GM18951 (cell line): ENCODE data around the gene SEMA3D.

Source experiments
- POLR2A ChIP-seq: IDR thresholded peaks from 4 replicates; pipeline ENCODE4 v1.6.1; 2011; ENCODE audit warnings: mild to moderate bottlenecking; ENCODE audit not compliant: insufficient read length, insufficient read depth; ENCODE audit errors: extremely low read depth
- in situ Hi-C: fragments of 300-500 bp; cut with MboI; formaldehyde crosslinking; loops from one replicate; pipeline ENCODE4 v1.12.0; 2022; ENCODE audit warnings: low sequenced_read_pairs, mixed read lengths, inconsistent platforms; ENCODE audit not compliant: unreplicated experiment

SEMA3D gene

DNA sequence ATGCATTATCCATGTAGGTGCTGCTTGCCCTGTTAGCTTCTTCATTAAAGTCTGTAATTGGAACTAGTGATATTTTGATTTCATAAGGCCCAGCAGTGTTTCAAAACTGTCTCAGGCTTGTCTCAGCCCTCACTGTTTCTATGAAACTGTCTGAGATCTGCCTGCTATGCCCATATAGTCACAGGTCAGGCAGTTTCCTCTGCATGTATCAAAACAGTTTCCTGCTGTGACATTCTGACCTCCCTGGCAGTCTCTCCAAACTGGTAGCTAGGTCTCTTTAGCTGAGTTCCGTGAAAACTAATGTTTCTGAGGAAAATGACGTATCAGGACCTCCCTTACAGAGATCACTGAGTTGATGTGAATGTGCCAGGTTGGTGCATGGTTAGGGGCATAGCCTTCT lies 18.9 kb upstream of the SEMA3D start:
- TF ChIP-seq POLR2A: no peak
- in situ Hi-C loops: no loop called here

GRCh38 chr7:85204496-85204895 lies 17.6 kb upstream of the SEMA3D start:
- TF ChIP-seq POLR2A: no peak
- in situ Hi-C loops: no loop called here

GRCh38 chr7:85204061-85204460 lies 17.2 kb upstream of the SEMA3D start:
- no peak for TF ChIP-seq POLR2A
- in situ Hi-C loops: no loop called here

- in situ Hi-C loops: no loop called here
- TF ChIP-seq POLR2A: no peak
These were observed 14.4 kb upstream of the SEMA3D start for GRCh38 chr7:85201209-85201608.

DNA sequence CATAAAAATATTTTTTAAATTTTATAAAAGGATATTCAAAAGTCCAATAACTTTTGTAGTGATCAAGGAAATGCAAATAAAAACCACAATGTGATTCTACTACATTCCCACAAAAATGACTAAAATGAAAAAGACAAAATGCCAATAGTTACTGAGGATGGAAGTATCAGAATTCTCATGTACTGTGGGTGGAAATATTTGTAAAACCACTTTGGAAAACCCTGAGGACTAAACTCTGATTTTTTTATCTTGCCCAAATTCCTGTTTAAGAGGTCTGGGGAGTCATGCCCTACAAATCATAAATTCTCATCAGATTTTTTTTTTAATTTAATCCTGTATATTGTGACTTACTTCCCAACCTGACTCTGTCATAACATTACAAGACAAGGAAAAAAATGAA lies 9.8 kb upstream of the SEMA3D start:
- in situ Hi-C loops: no loop called here
- TF ChIP-seq POLR2A: no peak

- in situ Hi-C loops: no loop called here
- no peak for TF ChIP-seq POLR2A
These were observed 4.5 kb upstream of the SEMA3D start for GRCh38 chr7:85191383-85191782.

DNA sequence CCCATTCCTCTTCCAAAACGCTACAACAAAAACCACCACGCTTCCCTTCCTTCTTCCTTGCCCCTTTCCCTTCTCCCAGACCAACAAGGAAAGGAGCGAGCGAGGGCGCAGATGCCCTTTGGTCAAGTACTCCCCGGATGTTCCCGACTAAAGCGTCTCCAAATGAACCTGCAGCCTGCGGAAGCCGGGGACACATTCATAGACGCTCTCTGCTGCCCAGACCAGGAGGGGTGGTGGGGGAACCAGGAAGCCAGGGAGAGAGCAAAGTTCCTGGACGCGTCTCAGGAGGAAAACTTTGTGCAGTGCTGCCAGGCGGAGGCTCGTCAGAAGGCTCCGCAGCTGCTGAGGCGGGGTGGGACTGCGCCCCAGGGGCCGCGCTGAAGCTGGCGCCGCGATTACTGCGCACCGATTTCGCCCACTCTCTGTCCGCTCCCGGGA lies 754 bp downstream of the SEMA3D start:
- TF ChIP-seq POLR2A: no peak
- in situ Hi-C loops: no loop called here

- no peak for TF ChIP-seq POLR2A
- in situ Hi-C loops: no loop called here
These were observed 1.3 kb downstream of the SEMA3D start for GRCh38 chr7:85185424-85186082.

DNA sequence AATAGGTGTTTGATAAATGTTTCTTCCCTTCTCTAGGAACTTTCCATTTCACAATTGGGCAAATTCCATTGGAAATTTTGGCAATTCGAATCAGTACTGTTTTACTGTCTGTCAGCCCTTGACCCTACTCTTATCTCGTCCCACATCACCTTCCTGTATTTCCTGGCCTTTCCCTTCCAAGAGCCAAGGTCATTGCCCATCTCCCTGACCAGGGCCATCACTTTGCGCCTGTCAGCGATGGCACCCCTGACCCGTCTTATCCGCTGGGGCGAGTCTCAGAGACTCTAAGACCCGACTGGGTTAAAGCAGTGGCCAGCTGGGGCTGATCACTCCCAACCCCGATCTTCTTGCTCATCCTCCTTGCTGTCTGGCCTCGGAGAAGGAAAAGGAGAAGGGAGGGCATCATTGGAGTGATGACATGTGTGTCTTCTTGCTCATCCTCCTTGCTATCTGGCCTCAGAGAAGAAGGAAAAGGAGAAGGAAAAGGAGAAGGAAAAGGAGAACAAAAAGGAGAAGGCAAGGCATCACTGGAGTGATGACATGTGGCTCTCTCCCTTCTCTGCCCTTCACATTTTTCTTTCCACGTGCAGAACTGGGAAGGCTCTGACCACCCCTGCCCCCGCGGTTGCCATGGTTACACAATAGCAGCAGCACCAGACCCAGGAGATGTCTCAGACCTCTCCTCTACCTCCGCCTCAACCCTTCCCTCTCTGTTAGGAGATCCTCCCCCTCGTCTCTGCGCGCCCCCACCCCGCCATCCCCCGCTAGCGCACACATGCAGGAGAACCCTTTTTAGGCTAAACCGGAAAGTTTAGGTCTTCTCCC lies 2.0 kb downstream of the SEMA3D start:
- TF ChIP-seq POLR2A: no peak
- in situ Hi-C loops: no loop called here

DNA sequence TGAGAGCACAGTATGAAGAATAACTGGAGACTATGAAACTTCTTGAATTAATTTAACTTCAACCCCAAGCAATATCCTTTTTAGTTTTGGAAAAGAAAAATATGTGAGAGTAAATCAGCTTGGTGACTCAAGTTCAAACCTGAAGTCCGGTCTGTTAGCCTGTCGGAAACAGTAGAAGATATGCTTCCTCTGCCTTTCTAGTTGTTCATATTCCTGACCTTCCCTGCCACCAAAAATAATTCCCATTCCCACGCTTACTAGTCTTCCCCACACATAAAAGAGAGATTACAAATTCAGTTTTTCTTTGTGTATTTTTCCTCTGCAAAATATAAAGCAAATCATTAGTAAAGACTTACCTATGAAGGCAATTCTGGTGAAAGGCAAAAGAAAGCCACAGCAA lies 3.6 kb downstream of the SEMA3D start:
- in situ Hi-C loops: no loop called here
- TF ChIP-seq POLR2A: no peak

GRCh38 chr7:85178531-85179298 lies 8.1 kb downstream of the SEMA3D start:
- in situ Hi-C loops: no loop called here
- no peak for TF ChIP-seq POLR2A

- in situ Hi-C loops: no loop called here
These were observed 9.5 kb downstream of the SEMA3D start for GRCh38 chr7:85177316-85177715.

DNA sequence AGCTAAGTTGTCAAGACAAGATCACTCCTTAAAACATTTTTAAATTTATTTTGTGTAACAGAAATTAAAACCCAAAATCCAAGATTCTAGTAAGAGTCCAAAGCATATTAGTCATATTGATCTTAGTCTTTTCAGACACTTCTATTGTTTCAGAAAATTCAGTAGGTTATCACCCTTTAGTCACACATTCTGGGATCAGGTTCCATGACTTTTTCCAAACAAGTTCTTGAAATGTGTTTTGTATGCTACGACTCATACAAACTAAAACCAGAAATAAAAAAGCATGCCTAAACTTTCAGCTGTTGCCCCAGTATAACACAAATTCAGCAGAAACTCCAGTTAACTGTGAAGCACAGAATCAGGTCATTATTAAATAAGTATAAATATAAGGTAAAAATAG lies 10.7 kb downstream of the SEMA3D start:
- in situ Hi-C loops: no loop called here
- no peak for TF ChIP-seq POLR2A

More at GRCh38 chr7:85177316-85177715, 9.5 kb downstream of the SEMA3D start:
- no peak for TF ChIP-seq POLR2A

DNA sequence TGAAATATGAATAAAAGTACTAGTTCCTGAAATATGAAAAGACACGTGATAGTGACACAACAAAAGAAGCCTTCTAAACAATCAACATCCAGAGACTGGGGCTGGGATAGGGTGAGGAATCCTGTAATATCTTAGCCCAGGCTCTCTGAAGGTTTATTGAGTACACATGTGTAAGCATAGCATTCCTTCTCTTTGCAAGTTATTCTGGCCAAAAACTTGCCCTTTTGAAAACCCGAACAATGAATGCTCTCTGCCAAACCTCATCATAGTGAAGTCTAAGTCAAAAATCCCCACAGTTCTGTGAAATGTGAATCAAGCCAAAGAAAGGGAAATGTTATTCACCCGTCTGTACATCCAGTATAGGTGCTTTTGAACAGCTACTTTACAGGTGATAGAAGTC lies 11.6 kb downstream of the SEMA3D start:
- TF ChIP-seq POLR2A: no peak
- in situ Hi-C loops: no loop called here

DNA sequence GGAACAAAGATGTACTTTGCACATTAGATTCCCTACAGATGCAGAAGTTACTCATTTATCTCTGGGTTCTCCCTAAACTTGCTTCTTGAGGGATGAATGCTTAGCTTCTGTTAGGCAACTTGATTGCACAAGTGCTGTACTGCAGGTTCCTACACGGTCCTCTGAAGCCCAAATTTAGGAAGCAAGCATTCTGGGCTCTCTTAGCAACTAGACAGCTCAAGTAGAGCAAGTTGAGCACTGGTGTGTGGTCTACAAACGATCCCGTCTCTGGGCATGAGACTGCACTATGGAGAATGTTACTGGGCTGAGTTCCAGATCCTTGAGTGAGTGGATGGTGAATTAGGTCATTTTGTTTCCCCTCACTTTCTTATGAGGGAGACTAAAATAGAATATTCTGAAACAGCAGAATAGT lies 14.3 kb downstream of the SEMA3D start:
- TF ChIP-seq POLR2A: no peak
- in situ Hi-C loops: no loop called here
